Head of caudate nucleus (tissue), 42 donors: ENCODE results near the gene EXOC4.

ENCODE experiments used
- DNase-seq, 42 donors: peaks; one replicate each; pipeline versions ENCODE4 v3.0.0 to v3.0.0-alpha.2; 2020 to 2021; ENCODE audit warnings: mixed read lengths in 7 of 42
- intact Hi-C: fragments of 100-400 bp; cut with DNase I; formaldehyde crosslinking; loops from one replicate; pipeline ENCODE4 v1.15.0; 2022

The EXOC4 gene

DNA sequence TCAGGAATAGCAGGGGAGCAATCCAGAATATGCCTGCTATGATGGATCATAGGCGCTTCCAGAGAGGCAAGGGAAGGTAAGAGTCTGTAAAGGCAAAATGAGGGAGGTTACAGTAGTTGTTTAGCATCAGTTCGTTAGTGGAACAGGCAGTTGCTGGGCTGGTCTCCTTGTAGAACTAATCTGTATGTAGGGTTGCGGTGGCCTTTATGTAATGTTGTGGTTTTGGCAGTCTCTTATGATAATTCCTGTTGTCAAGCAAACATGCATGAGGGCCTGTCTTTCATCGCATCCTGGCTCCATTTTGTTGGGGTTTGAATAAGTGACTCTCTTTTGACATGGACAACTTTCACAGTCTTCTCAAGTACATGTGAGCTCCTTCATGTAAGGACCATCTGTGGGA, 446.5 kb downstream of the EXOC4 start:
- intact Hi-C loops = no loop called here

DNA sequence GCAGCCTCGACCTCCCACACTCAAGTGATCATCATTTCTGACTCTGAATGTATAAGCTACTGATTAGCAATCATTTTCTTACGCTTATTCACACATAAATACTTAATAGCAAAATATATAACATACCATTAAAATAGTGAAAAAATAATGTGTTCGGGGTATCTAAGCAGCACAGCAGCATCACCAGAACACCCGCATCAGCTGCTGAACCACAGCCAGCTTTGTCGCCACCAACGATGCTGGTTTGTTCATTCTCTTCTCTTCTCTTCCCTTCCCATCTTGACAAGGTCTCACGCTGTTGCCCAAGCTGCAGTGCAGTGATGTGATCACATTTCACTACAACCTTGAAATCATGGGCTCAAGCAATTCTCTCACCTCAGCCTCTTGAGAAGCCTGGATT, 449.2 kb downstream of the EXOC4 start:
- DNase-seq = peak in 6 of 42 donors; percentile 3 to 44 (median 16)
- intact Hi-C loops = no loop called here

More for the DNA sequence above, 446.5 kb downstream of the EXOC4 start:
- DNase-seq = no peak

DNA sequence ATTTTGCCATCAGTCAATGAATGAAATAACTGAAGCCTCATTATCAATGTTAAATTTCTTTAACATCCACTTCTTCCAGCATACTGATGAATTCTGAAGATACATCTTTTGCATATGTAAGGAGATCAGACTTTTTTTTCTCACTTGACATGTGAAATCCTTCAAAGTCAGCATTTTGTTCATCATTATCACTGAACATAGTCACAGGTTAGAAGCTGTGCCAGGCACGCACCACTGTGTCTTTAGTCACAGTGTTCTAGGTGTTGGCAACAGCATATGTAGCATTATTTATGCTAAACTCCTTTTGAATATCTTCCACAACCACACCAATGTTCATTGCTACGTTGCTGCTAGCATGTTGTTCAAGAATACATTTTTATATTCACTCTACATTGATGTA, 450.1 kb downstream of the EXOC4 start:
- intact Hi-C loops = no loop called here
- DNase-seq = no peak

DNA sequence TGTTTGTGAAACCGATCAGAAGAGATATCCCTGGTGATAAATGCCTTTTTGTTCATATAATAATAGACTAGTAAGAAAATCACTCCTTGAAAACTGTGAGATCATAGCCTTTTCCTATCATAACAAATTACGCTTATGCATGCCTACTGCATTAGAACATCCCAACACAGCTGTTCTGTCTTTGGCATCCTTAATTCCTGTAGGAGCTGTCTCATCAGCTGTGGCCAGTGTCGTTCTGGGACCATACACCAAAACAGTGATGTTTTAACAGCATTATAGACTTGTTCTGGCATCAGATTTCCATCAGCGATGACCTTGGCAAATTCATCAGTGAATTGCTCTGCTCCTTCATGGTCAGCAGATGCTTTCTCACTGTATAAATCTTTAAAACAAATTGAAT, 450.7 kb downstream of the EXOC4 start:
- intact Hi-C loops = no loop called here
- DNase-seq = peak in 1 of 42 donors; percentile 1

DNA sequence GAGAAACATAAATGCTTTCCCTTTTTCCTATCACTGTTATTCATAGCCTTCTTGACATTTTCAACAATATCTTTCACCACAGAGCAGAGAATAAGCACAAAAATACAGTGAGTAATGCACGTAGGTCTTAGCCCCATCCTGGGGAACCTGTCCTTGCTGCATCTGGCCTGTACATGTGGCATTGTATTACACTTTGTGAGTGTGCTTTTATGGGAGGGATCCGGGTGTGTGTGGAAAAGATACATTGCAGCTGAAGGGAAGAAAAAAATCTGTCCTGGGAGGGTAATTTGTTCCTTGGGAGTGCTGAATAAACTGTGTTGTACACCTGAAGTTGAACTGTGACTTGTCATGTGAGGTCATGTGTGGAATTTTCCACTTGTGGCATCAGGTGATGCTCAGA, 451.6 kb downstream of the EXOC4 start:
- intact Hi-C loops = no loop called here
- no peak for DNase-seq

DNA sequence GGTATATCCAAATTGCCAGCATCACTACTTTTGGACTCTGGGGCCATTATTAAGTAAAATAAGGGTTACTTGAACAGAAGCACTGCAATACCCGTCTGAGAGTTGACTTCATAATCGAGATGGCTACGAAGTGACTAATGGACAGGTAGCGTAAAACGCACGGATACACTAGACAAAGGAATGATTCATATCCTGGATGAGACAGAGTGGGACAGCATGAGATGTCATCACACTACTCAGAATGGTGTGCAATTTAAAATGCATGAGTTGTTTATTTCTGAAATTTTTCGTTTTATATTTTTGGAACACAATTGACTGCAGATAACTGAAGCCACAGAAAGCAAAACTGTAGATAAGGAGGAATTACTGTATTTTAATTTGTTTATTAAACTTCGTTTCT, 452.7 kb downstream of the EXOC4 start:
- no peak for DNase-seq
- intact Hi-C loops = no loop called here

DNA sequence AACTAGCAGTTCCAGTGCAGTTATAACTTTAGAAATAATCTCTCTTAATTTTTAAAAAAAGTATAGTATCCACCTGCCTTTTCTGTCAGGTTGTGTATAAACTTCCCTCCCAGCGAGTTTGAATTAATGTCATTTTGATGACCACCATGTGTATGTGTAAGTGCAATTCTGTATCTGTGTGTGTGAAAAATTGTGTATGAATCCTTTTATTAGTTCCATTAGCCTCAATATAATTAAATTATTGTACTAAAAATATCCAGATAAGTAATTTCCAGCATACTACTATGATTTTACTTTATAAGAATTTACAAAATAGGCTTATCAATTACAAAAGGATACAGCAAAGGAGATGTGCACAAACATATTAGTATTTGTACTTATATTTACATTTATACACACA, 453.1 kb downstream of the EXOC4 start:
- intact Hi-C loops = no loop called here

DNA sequence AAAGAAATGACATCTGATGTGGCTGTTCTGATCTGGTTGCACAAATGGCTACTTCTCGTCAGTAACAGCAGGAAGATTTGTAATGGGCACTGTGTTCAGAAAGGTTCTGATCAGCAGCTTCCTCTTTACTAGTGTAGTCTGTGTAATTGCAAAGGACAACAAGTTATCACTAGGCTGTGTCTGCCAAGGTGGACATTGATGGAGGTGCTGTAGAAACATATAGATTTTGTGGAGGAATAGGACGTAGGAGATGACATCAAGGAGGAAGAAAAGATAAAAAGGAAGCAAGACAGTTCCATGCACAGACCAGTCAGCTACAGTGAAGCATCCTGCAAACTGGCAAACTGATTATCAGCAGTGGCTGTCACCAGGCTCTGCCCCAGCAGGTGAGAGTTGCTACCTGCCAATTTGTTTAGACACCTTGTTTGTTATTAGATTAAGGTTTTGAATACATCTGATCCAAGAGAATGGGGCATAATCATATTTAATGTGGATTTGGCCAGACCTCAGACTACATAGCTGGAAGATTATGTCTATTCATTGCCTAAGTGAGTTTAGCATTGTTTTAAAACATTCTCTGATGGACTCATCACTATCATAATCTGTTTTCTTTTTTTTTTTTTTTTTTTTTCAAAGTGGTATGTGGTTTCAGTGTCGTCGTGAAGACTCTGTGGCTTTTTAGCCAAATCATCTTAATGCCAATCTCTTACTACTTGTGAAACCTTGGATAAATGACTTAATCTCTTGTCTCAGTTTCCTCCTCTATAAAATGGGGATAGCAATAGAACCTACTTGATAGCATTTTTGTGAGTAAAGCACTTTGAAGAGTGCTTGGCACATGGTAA, 456.4 kb downstream of the EXOC4 start:
- intact Hi-C loops = no loop called here
- DNase-seq = no peak

More for the DNA sequence above, 453.1 kb downstream of the EXOC4 start:
- DNase-seq = no peak

DNA sequence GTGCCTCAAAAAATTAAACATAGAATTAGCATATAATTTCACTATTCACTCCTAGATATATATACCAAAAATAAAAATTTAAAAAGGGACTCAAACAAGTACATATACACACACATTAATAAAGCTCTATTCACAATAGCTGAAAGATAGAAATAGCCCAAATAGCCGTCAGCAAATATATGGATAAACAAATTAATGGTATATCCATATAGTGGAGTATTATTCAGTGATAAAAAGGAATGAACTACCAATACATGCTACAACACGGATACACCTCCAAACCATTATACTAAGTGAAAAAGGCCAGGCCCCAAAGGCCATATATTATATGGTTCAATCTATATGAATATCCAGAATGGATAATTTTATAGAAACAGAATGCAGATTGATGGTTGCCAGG, 459.7 kb downstream of the EXOC4 start:
- intact Hi-C loops = no loop called here
- DNase-seq = no peak

DNA sequence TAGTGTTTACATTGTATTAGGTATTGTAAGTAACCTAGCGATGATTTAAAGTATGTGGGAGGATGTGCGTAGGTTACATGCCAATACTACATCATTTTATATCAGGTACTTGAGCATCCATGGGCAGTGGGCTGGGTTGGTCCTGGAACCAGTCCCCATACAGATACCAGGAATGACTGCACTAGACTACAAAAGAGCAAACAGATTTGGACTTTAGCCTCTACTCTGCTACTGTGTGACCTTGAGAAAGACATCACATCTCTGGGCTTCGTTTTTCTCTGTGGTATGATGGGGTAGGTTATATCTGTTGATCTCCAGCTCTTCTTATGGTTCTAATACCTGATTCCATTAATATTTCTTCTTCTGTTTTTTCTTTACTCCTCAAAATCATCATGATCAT, 461.8 kb downstream of the EXOC4 start:
- DNase-seq = no peak
- intact Hi-C loops = no loop called here

DNA sequence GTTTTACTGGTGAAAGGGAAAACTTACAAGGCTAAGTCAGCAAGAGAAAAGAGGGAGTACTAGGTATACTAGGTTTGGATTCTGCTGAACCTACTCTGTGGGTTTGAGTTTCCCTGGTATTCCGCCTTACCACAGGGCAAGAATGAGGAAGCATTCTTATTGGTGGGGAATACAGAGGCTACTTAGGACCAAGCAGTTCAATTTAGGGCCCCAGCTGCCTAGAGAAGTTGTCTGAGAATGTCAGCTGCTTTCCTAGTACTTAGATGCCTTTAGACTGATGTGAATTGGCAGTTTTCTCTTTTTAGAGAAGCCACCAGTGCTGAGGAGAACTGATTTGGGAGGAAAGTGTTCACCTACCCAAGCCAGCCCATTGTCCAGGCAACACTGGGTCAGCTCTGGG, 465.3 kb downstream of the EXOC4 start:
- no peak for DNase-seq
- intact Hi-C loops = no loop called here

DNA sequence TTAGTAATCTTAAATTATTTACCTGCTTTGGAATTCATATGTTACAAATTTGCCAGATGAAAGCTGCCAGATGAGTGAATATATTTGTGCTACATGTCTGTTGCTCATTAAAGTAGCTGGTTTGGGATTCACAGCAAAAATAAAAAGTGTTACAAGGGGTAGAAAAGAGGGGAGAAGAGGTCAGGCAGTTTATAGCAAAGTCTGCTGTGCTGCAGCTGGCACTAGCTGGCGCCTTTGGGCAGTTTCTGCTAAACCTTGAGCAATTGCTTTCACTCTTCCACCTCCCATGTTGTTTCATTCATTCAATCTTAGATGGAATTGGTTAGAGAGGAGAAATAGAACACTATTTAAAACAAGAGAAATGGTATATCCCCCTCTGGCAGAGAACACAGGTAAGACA, 470.2 kb downstream of the EXOC4 start:
- DNase-seq = no peak
- intact Hi-C loops = no loop called here

DNA sequence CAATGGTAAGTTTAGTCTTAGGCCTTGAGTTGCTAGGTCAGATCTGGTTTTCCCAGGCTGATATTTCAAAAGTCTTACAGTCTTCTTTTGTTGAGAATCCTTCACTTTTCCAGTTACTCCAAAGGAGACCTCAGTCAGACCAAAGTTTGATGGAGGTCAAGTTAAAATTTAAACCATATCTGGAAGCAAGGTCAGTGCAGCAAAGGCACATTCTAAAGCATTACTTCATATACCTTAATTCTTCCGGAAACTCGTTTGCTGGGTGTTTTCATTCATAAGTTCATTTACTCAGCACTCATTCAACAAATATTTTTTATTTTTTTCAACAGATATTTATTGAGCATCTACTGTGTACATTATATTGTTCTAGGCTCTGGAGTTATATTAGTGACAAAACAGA, 471.3 kb downstream of the EXOC4 start:
- no peak for DNase-seq

DNA sequence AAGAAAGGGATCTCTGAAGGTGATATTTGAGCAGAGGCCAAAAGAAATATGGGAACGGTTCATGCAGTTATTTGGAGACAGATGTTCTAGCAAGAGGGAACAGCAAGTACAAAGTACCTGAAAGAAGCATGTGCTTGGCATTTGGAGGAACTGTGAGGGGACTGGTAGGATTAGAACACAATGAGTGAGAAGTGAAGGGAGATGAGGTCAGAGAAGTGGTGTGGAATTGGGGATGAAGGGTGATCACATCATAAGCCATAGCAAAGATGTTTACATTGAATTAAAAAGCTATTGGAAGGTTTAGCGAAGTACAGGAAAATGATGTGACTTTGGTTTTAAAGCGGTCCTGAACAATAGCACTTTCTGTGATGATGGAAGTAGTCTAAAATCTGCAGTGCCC, 471.8 kb downstream of the EXOC4 start:
- intact Hi-C loops = no loop called here

More for the DNA sequence above, 471.3 kb downstream of the EXOC4 start:
- intact Hi-C loops = no loop called here

DNA sequence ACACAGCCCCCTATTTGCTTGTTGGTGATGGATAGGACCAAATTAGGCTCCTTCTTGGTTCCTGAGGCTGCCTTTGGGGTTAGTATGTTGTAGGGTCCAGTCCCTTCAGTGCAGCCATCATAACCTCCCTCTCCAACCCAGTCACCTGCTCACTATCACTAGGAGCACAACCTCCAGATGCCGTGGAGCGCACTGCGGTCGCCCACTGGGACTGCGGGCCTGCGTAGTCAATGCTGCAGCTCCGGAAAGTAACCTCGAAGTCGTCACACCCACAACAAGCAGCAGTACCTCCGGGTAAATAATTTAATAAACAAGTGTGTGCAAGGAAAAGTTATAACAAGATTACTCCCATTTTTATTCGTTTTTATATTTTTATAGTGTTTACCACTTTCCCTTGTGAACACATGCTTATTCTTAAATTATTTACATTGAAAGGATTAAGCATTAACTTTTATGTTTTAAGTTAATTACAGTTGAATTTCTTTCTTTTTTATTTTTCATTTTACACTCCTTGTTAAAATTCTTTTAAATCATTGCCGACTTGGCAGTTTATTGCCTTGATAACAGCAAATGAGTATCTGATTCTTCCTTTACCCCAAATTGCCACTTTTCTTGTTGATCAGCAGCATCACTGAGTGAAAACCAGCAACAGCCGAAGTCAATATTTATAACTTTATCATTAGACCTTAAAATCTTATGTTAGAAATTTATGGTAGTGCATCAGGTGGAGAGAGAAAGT, 474.8 kb downstream of the EXOC4 start:
- no peak for DNase-seq
- intact Hi-C loops = no loop called here

More for the DNA sequence above, 471.8 kb downstream of the EXOC4 start:
- no peak for DNase-seq

DNA sequence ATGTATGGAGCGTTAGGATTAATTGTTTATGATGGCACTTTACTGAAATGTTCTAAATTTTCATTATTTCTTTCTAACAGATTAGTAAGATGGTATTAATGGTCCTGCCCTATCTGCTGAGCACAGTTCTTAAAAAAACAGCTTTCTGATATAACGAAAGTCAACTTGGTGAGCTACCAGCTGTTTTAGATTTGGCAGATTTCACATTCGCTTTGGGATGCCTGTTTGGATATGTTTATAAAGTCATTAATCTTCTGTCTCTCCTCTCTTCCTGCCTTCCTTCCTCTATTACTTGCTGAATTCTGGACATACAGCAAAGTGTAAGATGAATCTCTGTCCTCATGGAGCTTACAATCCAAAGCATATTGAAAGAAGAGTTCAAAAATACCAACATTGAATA, 477.5 kb downstream of the EXOC4 start:
- no peak for DNase-seq
- intact Hi-C loops = no loop called here

DNA sequence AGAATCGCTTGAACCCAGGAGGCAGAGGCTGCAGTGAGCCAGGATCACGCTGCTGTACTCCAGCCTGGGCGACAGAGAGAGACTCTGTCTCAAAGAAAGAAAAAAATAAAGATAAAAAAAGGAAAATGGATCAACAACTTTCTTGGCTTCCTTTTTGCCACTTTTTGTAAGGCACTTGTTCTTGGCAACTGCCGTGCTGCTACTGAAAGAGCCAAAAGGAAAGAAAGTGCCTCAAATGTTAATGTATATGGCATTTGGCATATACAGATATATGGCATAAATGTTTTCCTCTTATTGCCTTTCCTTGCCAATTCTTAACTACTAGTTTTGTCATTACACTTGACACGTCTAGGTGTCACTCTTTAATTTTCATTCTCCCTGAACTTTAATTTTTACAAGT, 480.5 kb downstream of the EXOC4 start:
- intact Hi-C loops = no loop called here
- DNase-seq = no peak

DNA sequence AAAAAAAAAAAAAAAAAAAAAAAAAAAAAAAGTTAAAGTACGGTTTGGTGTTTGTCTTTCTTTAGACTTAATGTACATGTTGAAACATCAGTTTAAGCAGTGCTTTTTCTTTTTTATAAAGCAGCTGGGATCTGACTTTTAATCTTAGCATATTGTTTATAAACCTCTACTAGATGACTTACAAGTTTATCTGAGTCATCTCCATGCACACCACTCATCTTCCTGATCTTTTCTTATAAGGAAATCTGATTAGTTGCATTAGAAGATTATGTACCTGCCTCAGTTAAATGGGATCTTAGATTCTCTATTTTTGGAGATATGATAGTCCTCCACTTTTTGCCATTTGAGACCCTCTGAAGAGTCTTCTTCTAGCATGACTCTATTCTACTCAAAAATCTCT, 482.3 kb downstream of the EXOC4 start:
- no peak for DNase-seq
- intact Hi-C loops = no loop called here

DNA sequence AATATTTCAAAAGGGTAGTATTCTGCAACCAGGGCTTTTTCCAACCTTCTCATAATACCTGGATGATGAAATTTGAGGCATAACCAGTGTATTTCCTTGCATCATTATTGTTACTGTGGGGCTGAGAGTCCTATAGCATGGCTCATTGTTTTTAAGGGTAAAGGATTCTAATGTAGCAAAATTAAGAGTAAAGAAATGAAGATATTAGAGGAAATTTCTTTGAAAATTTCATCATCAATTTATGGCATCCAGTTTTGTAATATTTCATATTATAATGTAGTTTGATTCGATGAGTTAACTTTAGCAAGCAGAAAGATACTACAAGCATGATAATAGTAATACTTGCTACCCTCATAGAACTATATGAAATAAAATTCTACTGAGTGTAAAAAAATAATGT, 486.9 kb downstream of the EXOC4 start:
- no peak for DNase-seq
- intact Hi-C loops = no loop called here

DNA sequence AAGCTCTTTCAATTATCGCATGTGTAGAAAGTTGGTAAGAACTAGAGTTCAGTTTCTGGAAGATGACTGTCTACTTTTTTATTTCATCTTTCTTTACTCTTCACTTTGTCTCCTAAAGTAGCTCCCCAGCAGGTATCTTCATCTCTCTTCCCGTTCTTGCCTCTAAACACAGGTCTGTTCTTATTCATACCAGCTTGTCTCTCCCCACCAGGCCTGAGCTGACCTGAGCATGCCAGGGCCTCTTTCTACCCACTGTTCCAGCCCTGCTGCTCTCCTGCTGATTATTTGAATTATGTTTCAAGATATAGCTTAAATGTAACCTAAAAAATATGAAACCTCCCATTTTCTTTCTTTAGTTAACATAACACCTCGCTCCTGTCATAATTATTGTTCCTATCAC, 488.2 kb downstream of the EXOC4 start:
- intact Hi-C loops = no loop called here
- no peak for DNase-seq

DNA sequence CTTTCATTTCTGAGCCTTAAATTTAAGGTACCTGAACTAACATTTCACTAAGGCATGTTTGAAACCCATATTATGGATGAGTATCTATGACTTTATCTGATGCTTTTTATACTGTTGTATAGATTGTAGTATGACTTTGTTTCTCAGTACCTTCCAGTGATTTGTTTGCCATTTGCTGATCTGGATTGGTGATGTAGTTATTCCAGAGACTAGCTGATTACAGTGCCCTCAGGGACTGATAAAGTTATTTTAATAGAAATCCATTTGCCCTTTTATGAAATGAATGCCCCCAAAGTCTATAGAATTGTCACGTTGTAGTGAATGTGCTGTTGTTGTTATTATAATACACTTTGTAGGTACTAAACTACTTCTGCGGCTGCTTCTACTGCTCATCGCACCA, 488.8 kb downstream of the EXOC4 start:
- DNase-seq = no peak
- intact Hi-C loops = no loop called here
